NCI-H1048 (cell line): ENCODE data around the gene SEC22B.
"Not testable (repeated sequence)": the region's sequence is repeated elsewhere in the genome, so short reads cannot be mapped to it uniquely, and the experiment has no call there.

Experiments used
- DNase-seq: peaks from one replicate; lab custom pipeline; 2025; lab: John Stamatoyannopoulos, UW

The SEC22B gene

GRCh38 chr1:120176092-120176855 lies at the start of gene SEC22B:
Gene SEC22B, minus strand, starts transcription at chr1:120176520. Its CDS starts 139 bp downstream, at chr1:120176381.
- DNase-seq = peak; percentile 73

GRCh38 chr1:120217933-120218332 lies 41.6 kb upstream of the SEC22B start:
- DNase-seq = not testable (repeated sequence)

- not testable (repeated sequence) for DNase-seq
Observed at GRCh38 chr1:120217175-120217929, 41.0 kb upstream of the SEC22B start.

GRCh38 chr1:120213606-120214005 lies 37.3 kb upstream of the SEC22B start:
- DNase-seq = not testable (repeated sequence)

- DNase-seq = not testable (repeated sequence)
Observed at GRCh38 chr1:120210754-120211153, 34.4 kb upstream of the SEC22B start.

GRCh38 chr1:120196863-120197775 lies 20.8 kb upstream of the SEC22B start:
- DNase-seq = not testable (repeated sequence)

- not testable (repeated sequence) for DNase-seq
Observed at GRCh38 chr1:120188626-120189025, 12.3 kb upstream of the SEC22B start.

GRCh38 chr1:120182176-120182707 lies 5.9 kb upstream of the SEC22B start:
- not testable (repeated sequence) for DNase-seq

GRCh38 chr1:120179811-120180690 lies 3.7 kb upstream of the SEC22B start:
- DNase-seq = not testable (repeated sequence)

GRCh38 chr1:120178799-120179756 lies 2.8 kb upstream of the SEC22B start:
- DNase-seq = no peak

GRCh38 chr1:120178058-120178457 lies 1.7 kb upstream of the SEC22B start:
- DNase-seq = not testable (repeated sequence)

GRCh38 chr1:120175688-120176087 lies 632 bp downstream of the SEC22B start:
- DNase-seq = not testable (repeated sequence)

GRCh38 chr1:120164761-120165160 lies 11.6 kb downstream of the SEC22B start:
- DNase-seq = not testable (repeated sequence)

GRCh38 chr1:120162015-120162414 lies 14.3 kb downstream of the SEC22B start:
- DNase-seq = not testable (repeated sequence)

GRCh38 chr1:120158495-120158894 lies 17.8 kb downstream of the SEC22B start:
- not testable (repeated sequence) for DNase-seq

- not testable (repeated sequence) for DNase-seq
Observed at GRCh38 chr1:120158086-120158485, 18.2 kb downstream of the SEC22B start.

- not testable (repeated sequence) for DNase-seq
Observed at GRCh38 chr1:120150138-120150822, 26.0 kb downstream of the SEC22B start.

- DNase-seq = not testable (repeated sequence)
Observed at GRCh38 chr1:120149420-120150059, 26.8 kb downstream of the SEC22B start.
